OCI-LY3 (cell line): ENCODE results near the gene RNASEL.

Experiments used
- H2AFZ ChIP-seq: fragments of 200-600, 300-600 bp; shearing (Covaris generic); 2 replicates; pipeline ENCODE4 v1.6.0; 2014; ENCODE audit warnings: antibody characterized with exemption, low read depth, low read length
- H3K27ac ChIP-seq: fragments of 200-600, 300-600 bp; sonication (generic); 2 replicates; pipeline ENCODE4 v1.5.1; 2014; ENCODE audit warnings: mild to moderate bottlenecking, low read length, moderate library complexity, mixed read lengths
- H3K27me3 ChIP-seq: fragments of 200-600, 300-600 bp; sonication (generic); 2 replicates; pipeline ENCODE4 v1.6.1; 2014; ENCODE audit warnings: low read depth, low read length, mixed read lengths
- H3K36me3 ChIP-seq: fragments of 200-600, 300-600 bp; sonication (generic); replicated peaks from 2 replicates; pipeline ENCODE3; 2014; ENCODE audit warnings: low read depth, low read length, mixed read lengths
- H3K4me1 ChIP-seq: fragments of 300-600, 200-600 bp; sonication (generic); 2 replicates; pipeline ENCODE4 v1.6.1; 2014; ENCODE audit warnings: low read length, mixed read lengths
- H3K4me2 ChIP-seq: fragments of 200-600, 300-600 bp; sonication (generic); 2 replicates; pipeline ENCODE4 v1.6.1; 2014; ENCODE audit warnings: low read length, mixed read lengths
- H3K4me3 ChIP-seq: fragments of 300-600, 200-600 bp; sonication (generic); 2 replicates; pipeline ENCODE4 v1.5.1; 2014; ENCODE audit warnings: antibody characterized with exemption, mild to moderate bottlenecking, low read length, moderate library complexity
- H3K79me2 ChIP-seq: fragments of 300-600, 200-600 bp; shearing (Covaris generic); 2 replicates; pipeline ENCODE4 v1.6.1; 2014; ENCODE audit warnings: mild to moderate bottlenecking, low read length, mixed read lengths
- H3K9ac ChIP-seq: fragments of 300-600, 200-600 bp; shearing (Covaris generic); 2 replicates; pipeline ENCODE4 v1.6.0; 2014; ENCODE audit warnings: mild to moderate bottlenecking, low read length, moderate library complexity
- H3K9me3 ChIP-seq: fragments of 200-600, 300-600 bp; shearing (Covaris generic); 2 replicates; pipeline ENCODE4 v1.6.1; 2014; ENCODE audit warnings: low read length, mixed read lengths; ENCODE audit not compliant: insufficient read depth
- H4K20me1 ChIP-seq: fragments of 200-600, 300-600 bp; sonication (generic); 2 replicates; pipeline ENCODE4 v1.6.1; 2016; ENCODE audit warnings: low read length, mixed read lengths; ENCODE audit not compliant: insufficient read depth
- EZH2phosphoT487 ChIP-seq: fragments of 200-600 bp; shearing (Covaris generic); IDR thresholded peaks from 2 replicates; pipeline ENCODE4 v1.6.1; 2018; ENCODE audit warnings: antibody characterized with exemption, mixed run types, low read depth
- TF ChIP-seq, protein P1 (sequence below): fragments of 200-600, 300-600 bp; sonication (generic); IDR thresholded peaks from 2 replicates; pipeline ENCODE4 v1.5.1; 2014; ENCODE audit warnings: antibody characterized with exemption, low read length, low read depth

RNASEL gene

DNA sequence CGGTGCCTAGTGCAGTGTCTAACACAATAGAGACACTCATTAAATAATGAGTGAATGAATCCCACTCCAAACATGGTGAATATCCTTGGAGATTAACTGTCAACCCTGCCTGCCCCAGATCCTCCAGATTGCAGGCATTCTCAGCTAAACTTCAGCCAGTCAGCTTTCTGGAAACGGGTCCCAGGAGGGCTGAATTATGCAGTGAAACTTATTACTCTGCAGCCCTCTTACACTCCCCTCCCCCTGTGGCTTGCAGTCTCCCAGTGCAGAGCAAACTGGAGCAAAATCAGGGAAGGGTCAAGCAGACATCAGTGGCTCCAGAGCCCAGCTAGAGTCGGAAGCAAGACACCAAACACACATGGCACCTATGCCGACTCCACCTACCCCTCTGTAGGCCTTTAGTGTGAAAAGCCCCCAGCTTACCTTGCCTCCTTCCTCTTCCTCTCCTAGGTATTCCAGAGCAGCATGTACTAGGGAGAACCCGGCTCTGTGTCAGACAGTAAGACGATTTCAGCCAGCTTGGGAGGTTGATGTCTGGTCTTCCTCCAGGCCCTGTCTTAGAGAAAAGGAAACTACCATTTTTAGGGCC, 21.6 kb upstream of the RNASEL start:
- Histone ChIP-seq H3K36me3 (no peaks in the 10 kb centered on the region), H3K27ac (no peak overlapping the region), H4K20me1 (no peaks in the 10 kb centered on the region), H3K9ac (no peak overlapping the region), H3K27me3 (peaks cover 17% of the 10 kb centered on the region), H3K4me3 (no peak overlapping the region), H3K79me2 (no peaks in the 10 kb centered on the region), H3K9me3 (no peaks in the 10 kb centered on the region), H3K4me2 (no peak overlapping the region), H3K4me1 (peaks cover 29% of the 10 kb centered on the region), H2AFZ (no peak overlapping the region)
- TF ChIP-seq EZH2phosphoT487 = no peak
- TF ChIP-seq, protein P1, sequence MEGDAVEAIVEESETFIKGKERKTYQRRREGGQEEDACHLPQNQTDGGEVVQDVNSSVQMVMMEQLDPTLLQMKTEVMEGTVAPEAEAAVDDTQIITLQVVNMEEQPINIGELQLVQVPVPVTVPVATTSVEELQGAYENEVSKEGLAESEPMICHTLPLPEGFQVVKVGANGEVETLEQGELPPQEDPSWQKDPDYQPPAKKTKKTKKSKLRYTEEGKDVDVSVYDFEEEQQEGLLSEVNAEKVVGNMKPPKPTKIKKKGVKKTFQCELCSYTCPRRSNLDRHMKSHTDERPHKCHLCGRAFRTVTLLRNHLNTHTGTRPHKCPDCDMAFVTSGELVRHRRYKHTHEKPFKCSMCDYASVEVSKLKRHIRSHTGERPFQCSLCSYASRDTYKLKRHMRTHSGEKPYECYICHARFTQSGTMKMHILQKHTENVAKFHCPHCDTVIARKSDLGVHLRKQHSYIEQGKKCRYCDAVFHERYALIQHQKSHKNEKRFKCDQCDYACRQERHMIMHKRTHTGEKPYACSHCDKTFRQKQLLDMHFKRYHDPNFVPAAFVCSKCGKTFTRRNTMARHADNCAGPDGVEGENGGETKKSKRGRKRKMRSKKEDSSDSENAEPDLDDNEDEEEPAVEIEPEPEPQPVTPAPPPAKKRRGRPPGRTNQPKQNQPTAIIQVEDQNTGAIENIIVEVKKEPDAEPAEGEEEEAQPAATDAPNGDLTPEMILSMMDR = no peak

DNA sequence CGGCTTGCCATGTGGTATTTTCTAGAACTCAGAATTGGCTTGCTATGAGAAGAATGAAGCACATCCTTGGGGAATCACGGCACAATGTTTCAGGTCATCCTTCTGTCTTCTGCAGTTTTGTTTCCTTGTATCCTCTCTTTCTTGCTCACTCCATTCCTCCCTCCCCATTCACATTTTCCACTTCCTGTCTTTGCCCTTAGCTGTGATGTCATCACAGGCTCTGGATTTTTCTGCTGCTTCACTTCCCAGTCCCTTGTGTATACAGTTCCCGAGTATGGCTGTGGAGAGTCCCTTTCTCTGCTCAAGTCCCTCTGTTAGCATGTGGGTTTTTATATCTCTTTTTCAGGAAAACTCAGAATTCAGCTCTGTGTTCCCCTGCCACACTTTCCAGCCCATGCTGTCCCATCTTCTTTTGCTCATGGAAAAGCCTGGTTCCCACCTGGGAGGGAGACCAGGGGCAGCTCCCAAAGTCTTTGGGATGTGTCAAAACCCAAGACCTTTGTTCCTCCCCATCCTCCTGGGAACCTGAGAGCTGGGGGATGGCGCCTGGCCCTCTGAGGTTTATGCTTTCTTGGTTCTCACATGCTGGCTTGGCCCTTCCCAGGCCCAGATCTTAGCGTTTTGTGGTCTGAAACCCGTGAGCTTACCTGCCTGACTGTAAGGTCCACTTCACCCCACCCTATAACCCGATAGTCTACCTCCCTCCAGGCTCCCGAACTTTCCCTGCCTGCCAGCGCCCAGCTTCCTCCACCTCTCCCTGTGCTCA, 20.0 kb upstream of the RNASEL start:
- Histone ChIP-seq H3K4me2 (no peak overlapping the region), H3K4me3 (no peak overlapping the region), H3K9ac (no peak overlapping the region), H3K9me3 (no peaks in the 10 kb centered on the region), H3K27ac (no peak overlapping the region), H2AFZ (no peak overlapping the region), H3K4me1 (peaks cover 23% of the 10 kb centered on the region), H3K27me3 (peaks cover 21% of the 10 kb centered on the region), H3K79me2 (no peaks in the 10 kb centered on the region; the same call in 1 of the 2 replicates), H3K36me3 (no peaks in the 10 kb centered on the region), H4K20me1 (no peaks in the 10 kb centered on the region)
- TF ChIP-seq, protein P1 = no peak
- TF ChIP-seq EZH2phosphoT487 = no peak

DNA sequence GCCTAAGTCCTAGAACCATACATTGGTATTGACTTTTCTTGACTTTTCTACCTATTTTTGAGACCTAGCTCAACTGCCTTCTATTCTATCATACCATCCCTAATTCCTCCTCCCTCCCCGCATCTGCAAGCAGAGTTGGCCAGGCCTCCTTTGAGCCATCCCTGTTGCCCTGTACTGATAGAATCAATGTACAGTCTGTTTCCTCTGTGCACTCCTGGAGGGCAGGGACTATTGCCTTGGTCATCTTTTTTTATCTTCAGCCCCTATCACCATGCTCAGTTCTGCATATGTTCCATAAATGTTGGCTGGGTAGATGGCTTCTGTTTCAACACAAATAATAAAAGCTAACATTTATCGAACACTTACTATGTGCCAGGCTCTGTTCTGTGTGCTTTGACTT, 19.2 kb upstream of the RNASEL start:
- H3K36me3 ChIP-seq = no peaks in the 10 kb centered on the region
- no peak for TF ChIP-seq EZH2phosphoT487
- TF ChIP-seq, protein P1 = no peak
- no peaks in the 10 kb centered on the region for H4K20me1 ChIP-seq
- no peak overlapping the region for H3K4me2 ChIP-seq
- H2AFZ ChIP-seq = no peak overlapping the region
- peaks cover 28% of the 10 kb centered on the region for H3K4me1 ChIP-seq
- no peak overlapping the region for H3K9ac ChIP-seq
- peaks cover 13% of the 10 kb centered on the region for H3K27me3 ChIP-seq
- no peak overlapping the region for H3K27ac ChIP-seq
- no peak overlapping the region for H3K4me3 ChIP-seq
- peaks cover 7% of the 10 kb centered on the region for H3K79me2 ChIP-seq
- H3K9me3 ChIP-seq = no peaks in the 10 kb centered on the region

DNA sequence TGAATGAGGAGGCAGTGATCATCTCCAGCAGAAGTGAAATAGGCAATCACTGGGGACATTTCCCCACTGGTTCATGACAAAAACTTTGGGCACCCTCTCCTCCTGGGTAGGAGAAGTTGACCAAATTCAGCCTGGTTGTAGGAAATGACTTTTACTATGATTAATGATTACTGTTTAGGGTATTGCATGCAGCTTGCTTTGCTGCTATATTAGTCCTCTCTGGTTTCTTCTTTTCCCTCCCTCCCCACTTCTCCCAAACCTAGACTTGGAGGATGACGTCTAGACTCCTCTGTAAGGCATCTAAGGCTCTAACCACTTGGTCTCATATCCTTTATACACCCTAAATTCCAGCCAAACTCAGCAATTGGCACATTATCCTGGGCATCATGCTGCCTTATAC, 18.5 kb upstream of the RNASEL start:
- TF ChIP-seq EZH2phosphoT487 = no peak
- TF ChIP-seq, protein P1 = no peak
- Histone ChIP-seq H3K4me2 (no peak overlapping the region), H4K20me1 (no peaks in the 10 kb centered on the region), H3K9me3 (no peaks in the 10 kb centered on the region), H3K79me2 (peaks cover 11% of the 10 kb centered on the region), H3K4me3 (no peak overlapping the region), H3K27ac (no peak overlapping the region), H2AFZ (no peak overlapping the region), H3K4me1 (peaks cover 33% of the 10 kb centered on the region), H3K36me3 (no peaks in the 10 kb centered on the region), H3K9ac (no peak overlapping the region), H3K27me3 (peaks cover 13% of the 10 kb centered on the region)
